ENCODE results near the gene PLXNA1. TPM values are rescaled to one million over a fixed set of nuclear protein-coding genes. Genes with fewer than 3 reads are reported as not detected.

PLXNA1 gene
- total RNA-seq (ENCODE audit: low replicate concordance): 38.4 and 62.4 TPM in 2 replicates

- peak; percentile 82 for TF ChIP-seq CTCF (IDR thresholded peaks at IDR 0.05; ENCODE audit: insufficient read depth, low read length)
These were observed at the start of gene PLXNA1 for GRCh38 chr3:126982471-126983175. Gene PLXNA1 (plus strand): TSS chr3:126983115. CDS start chr3:126988594, 5,479 bp downstream.

GRCh38 chr3:126934031-126934531, 48.8 kb upstream of the PLXNA1 start:
- peak; percentile 51 for DNase-seq (ENCODE audit: low read depth)
- H3K4me3 ChIP-seq (ENCODE audit: low read depth, low read length): no peak overlapping the region
- no peak for TF ChIP-seq CTCF (IDR thresholded peaks at IDR 0.05; ENCODE audit: insufficient read depth, low read length)

More at GRCh38 chr3:126982471-126983175, at the start of gene PLXNA1:
- peak; percentile 77 for DNase-seq (ENCODE audit: low read depth)
- peak within 1 kb of the TSS; percentile 78 for H3K4me3 ChIP-seq (ENCODE audit: low read depth, low read length)

DNA sequence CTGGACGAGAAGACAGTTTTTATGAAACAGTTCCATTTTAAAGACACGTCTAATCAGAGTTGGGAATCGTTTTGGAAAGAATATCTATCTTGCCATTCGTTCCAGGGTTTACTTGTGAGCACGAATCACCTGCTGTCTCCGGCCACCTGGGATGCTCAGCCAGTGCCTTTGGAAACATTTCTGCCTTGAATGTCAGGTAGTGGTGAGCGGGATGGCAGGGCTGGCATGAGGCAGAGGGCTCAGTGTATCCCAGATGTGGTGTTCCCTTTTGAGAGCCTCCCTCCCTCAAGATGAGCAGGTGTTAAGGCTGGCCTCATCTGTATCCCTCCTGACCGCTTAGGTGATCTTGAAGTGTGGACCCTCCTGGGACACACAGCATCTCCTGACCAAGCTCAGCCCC, 47.9 kb upstream of the PLXNA1 start:
- no peak overlapping the region for H3K4me3 ChIP-seq (ENCODE audit: low read depth, low read length)
- TF ChIP-seq CTCF (IDR thresholded peaks at IDR 0.05; ENCODE audit: insufficient read depth, low read length): no peak
- DNase-seq (ENCODE audit: low read depth): no peak

GRCh38 chr3:126935756-126936509, 47.0 kb upstream of the PLXNA1 start:
- no peak overlapping the region for H3K4me3 ChIP-seq (ENCODE audit: low read depth, low read length)
- no peak for TF ChIP-seq CTCF (IDR thresholded peaks at IDR 0.05; ENCODE audit: insufficient read depth, low read length)
- no peak for DNase-seq (ENCODE audit: low read depth)

DNA sequence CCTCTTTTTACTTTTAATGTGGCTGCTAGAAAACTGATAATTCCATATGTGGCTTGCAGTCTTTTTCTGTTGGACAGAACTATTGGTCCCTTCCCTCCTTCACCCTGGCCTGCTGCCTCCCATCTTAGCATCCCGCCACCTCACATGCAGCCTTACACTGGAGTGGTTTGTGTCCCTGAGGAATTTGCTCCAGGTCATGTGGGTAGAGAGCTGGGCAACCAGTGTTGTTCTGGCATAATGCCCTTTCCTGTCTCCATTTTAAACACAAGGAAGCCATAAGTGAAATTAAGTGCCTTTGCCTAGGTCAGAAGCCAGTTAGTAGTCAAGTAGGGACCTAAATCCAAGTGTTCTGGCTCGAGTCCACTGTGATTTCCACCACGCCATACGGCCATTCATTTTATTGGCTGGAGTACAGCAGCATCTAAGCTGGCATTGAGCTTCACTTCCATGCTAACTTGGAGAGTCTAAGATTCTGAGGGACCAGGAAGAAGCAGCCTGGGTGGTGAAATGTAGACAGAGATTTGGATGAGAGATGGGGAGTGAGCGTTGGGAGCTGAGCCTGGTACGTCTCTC, 46.0 kb upstream of the PLXNA1 start:
- no peak for DNase-seq (ENCODE audit: low read depth)
- no peak for TF ChIP-seq CTCF (IDR thresholded peaks at IDR 0.05; ENCODE audit: insufficient read depth, low read length)
- no peak overlapping the region for H3K4me3 ChIP-seq (ENCODE audit: low read depth, low read length)

DNA sequence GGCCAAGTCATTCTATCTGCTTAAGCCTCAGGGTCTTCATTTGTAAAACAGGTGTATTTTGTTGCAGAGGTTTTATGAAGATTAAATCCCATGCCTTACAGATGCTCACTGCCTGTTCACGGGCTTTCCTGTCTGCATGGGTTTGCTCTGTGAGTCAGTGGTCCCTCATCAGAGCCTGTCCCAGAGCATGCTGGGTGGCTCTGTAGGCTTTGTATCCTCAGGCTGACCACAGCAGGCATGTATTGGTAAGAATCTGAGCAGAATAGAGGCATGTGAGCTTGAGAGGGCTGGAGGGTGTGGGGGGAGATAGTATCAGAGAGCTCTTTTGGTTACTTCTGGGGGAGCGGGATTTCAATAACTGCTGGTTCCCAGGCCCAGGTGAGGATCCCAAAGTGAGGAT, 45.4 kb upstream of the PLXNA1 start:
- TF ChIP-seq CTCF (IDR thresholded peaks at IDR 0.05; ENCODE audit: insufficient read depth, low read length): no peak
- no peak overlapping the region for H3K4me3 ChIP-seq (ENCODE audit: low read depth, low read length)
- no peak for DNase-seq (ENCODE audit: low read depth)
